Breast epithelium (tissue), 3 donors: Measurements from ENCODE around the gene FXYD4.
"Not testable (repeated sequence)": the region's sequence is repeated elsewhere in the genome, so short reads cannot be mapped to it uniquely, and the experiment has no call there.

Experiments used
- CTCF ChIP-seq, 3 donors: fragments of 450-650 bp; IDR thresholded peaks; one replicate each; pipeline ENCODE4 v1.5.1; 2016 to 2017; ENCODE audit warnings: antibody characterized with exemption in 3 of 3, mild to moderate bottlenecking in 3 of 3, moderate library complexity in 3 of 3
- POLR2A ChIP-seq: fragments of 450-650 bp; IDR thresholded peaks from one replicate; pipeline ENCODE4 v1.6.1; 2016; ENCODE audit warnings: antibody characterized with exemption, mild to moderate bottlenecking, moderate library complexity

- TF ChIP-seq CTCF (IDR thresholded peaks at IDR 0.05); POLR2A: not testable (repeated sequence)
Observed at GRCh38 chr10:43337536-43337935, 33.9 kb upstream of the FXYD4 start.
